ENCODE data around the gene PLA2G4A.

The PLA2G4A gene

GRCh38 chr1:186923486-186923885 is 94.7 kb downstream of the PLA2G4A start:
- no peak for DNase-seq

- DNase-seq, result peak in 1 of 2 donors; percentile 17
Measured at GRCh38 chr1:186925881-186926669, 97.3 kb downstream of the PLA2G4A start.

- no peak for DNase-seq
Measured at GRCh38 chr1:186927884-186928283, 99.1 kb downstream of the PLA2G4A start.

- DNase-seq, result no peak
Measured at GRCh38 chr1:186930238-186930637, 101.5 kb downstream of the PLA2G4A start.

GRCh38 chr1:186937016-186937670 is 108.4 kb downstream of the PLA2G4A start:
- DNase-seq, result no peak

GRCh38 chr1:186943891-186944686 is 115.3 kb downstream of the PLA2G4A start:
- no peak for DNase-seq

- DNase-seq, result no peak
Measured at GRCh38 chr1:186945146-186945545, 116.4 kb downstream of the PLA2G4A start.

- DNase-seq, result no peak
Measured at GRCh38 chr1:186948535-186948934, 119.8 kb downstream of the PLA2G4A start.

- no peak for DNase-seq
Measured at GRCh38 chr1:186949173-186949572, 120.4 kb downstream of the PLA2G4A start.

GRCh38 chr1:186950547-186950946 is 121.8 kb downstream of the PLA2G4A start:
- DNase-seq, result no peak

- no peak for DNase-seq
Measured at GRCh38 chr1:186953876-186954275, 125.1 kb downstream of the PLA2G4A start.

GRCh38 chr1:186957314-186957713 is 128.6 kb downstream of the PLA2G4A start:
- DNase-seq, result no peak

- no peak for DNase-seq
Measured at GRCh38 chr1:186958520-186958919, 129.8 kb downstream of the PLA2G4A start.

GRCh38 chr1:186960861-186961260 is 132.1 kb downstream of the PLA2G4A start:
- no peak for DNase-seq

GRCh38 chr1:186965847-186966246 is 137.1 kb downstream of the PLA2G4A start:
- no peak for DNase-seq

GRCh38 chr1:186966456-186966855 is 137.7 kb downstream of the PLA2G4A start:
- no peak for DNase-seq

- DNase-seq, result no peak
Measured at GRCh38 chr1:186967656-186968394, 139.1 kb downstream of the PLA2G4A start.

- DNase-seq, result no peak
Measured at GRCh38 chr1:186974774-186975181, 146.0 kb downstream of the PLA2G4A start.

- DNase-seq, result no peak
Measured at GRCh38 chr1:186975220-186975619, 146.5 kb downstream of the PLA2G4A start.

GRCh38 chr1:186976700-186977099 is 148.0 kb downstream of the PLA2G4A start:
- DNase-seq, result no peak

GRCh38 chr1:186977266-186977957 is 148.7 kb downstream of the PLA2G4A start:
- DNase-seq, result no peak

Data from hippocampal formation (tissue), 2 donors.